ENCODE data around the gene TERT. TPM values are rescaled to one million over a fixed set of nuclear protein-coding genes. Genes with fewer than 3 reads are reported as not detected.
"Not testable (repeated sequence)": the region's sequence is repeated elsewhere in the genome, so short reads cannot be mapped to it uniquely, and the experiment has no call there.

TERT gene
- total RNA-seq, 4 donors from 2014 or later = not detected

DNA sequence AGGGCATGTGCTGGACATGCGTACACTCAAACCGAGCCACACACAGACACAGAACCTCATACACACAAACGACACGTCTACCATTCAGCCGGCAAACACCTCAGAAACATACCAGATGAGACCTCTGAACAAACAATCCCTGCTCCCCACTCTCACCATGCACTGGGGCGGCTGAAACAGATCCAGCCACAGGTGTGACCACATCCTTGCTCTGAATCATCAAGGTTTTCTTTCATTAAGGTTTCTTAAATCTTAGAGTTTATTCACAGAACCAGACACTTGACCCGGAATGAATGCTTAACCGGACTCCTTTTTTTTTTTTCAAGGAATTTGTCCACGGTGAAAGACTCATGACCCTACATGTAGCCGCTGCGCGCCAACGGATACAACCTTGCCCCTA is 26.2 kb downstream of the TERT start:
- Histone ChIP-seq H3K27me3 (no peaks in the 10 kb centered on the region), H3K27ac (no peak overlapping the region), H3K9me3 (no peaks in the 10 kb centered on the region), H3K4me3 (no peak overlapping the region), H3K4me1 (no peaks in the 10 kb centered on the region), H3K36me3 (no peaks in the 10 kb centered on the region)
- DNase-seq (ENCODE audit: low spot score in 2 of 2) = no peak
- TF ChIP-seq POLR2AphosphoS5 (IDR thresholded peaks at IDR 0.05) (no peak), CTCF (IDR thresholded peaks at IDR 0.05) (no peak), POLR2A (IDR thresholded peaks at IDR 0.05) (no peak), EP300 (IDR thresholded peaks at IDR 0.05) (no peak)
- WGBS = 89% methylated on average over 13 of the region's 13 CpGs

- Histone ChIP-seq H3K9me3 (no peaks in the 10 kb centered on the region), H3K27ac (no peak overlapping the region), H3K4me3 (no peak overlapping the region), H3K4me1 (no peaks in the 10 kb centered on the region), H3K27me3 (no peaks in the 10 kb centered on the region), H3K36me3 (no peaks in the 10 kb centered on the region)
- TF ChIP-seq POLR2AphosphoS5 (IDR thresholded peaks at IDR 0.05) (no peak), CTCF (IDR thresholded peaks at IDR 0.05) (no peak), EP300 (IDR thresholded peaks at IDR 0.05) (no peak), POLR2A (IDR thresholded peaks at IDR 0.05) (no peak)
- no peak for DNase-seq (ENCODE audit: low spot score in 2 of 2)
- WGBS = 97% methylated on average over 3 of the region's 13 CpGs
Measured at GRCh38 chr5:1268056-1268455, 26.8 kb downstream of the TERT start.

GRCh38 chr5:1267464-1267863 is 27.4 kb downstream of the TERT start:
- not testable (repeated sequence) for DNase-seq (ENCODE audit: low spot score in 2 of 2); H3K4me1 ChIP-seq
- WGBS = 95% methylated on average over 5 of the region's 5 CpGs

DNA sequence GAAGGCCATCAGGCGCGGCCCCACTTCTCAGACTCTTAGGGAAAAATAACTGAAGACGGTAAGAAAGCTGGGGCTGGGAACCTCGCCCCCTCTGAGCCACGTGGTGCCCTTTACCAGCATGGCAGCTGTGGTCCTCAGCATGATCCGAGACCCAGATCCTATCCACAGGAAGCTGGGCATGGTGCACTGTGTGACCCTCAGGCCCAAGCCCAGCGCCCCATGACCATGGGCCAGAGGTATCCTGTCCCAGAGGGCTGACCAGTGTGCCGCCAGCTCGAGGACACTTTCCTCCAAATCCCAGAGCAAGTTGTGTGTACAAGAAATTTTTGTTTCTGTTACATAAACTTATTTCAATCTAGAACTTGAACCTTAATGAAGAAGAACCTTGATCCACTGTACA is 28.1 kb downstream of the TERT start:
- WGBS = 86% methylated on average over 8 of the region's 9 CpGs
- DNase-seq (ENCODE audit: low spot score in 2 of 2) = no peak

More at GRCh38 chr5:1267464-1267863, 27.4 kb downstream of the TERT start:
- H3K27me3 ChIP-seq, H3K36me3 ChIP-seq, H3K9me3 ChIP-seq, H3K27ac ChIP-seq, H3K4me3 ChIP-seq: not testable (repeated sequence)

DNA sequence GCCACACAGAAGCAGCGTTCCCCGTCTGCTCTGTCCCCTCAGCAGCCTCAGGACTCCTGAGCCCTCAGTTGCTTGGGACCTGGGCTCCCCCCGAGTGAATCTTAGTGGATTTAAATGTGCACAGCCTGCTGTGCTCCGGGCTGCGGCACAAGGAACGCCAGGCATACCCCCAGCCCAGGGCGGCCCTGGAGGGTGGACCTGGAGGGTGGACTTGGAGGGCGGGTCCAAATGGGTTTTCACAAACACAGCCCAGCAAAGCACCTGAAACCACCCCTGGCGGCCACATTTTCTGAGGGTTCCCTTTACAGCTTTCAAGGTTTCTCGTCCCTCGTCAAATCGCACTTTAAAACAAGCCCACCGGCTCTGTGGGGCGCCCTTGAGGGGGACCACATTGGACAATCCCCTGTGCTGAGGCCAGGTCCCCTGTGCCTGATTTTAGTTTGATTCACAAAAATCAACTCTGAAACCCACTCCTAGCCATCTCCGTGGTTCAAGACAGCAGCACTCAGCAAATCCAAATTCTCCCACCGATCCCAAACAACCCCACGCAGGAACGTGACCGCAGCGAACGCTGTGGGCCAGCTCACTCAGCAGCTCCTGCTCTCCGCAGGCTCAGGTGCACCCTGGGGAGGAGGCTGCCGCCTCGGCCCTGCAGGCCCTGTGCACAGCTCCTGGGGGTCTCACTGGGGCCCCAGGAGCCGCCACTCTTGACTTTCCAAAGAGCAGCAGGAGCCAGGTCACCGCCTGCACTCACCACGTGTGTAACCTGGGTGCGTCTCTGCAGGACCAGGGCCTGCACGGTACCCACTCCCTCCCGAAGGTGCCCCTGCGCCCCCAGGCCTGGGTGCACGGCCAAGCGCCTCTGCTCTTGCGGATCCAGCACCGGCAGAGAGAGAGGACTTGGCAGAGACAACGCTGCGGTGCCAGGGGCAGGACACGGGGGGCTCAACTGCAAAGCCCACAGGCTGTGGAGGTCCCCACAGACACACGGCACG is 29.1 kb downstream of the TERT start:
- Histone ChIP-seq H3K4me3 (no peak overlapping the region), H3K9me3 (peaks cover 10% of the 10 kb centered on the region), H3K4me1 (no peaks in the 10 kb centered on the region), H3K36me3 (no peaks in the 10 kb centered on the region), H3K27me3 (no peaks in the 10 kb centered on the region), H3K27ac (no peak overlapping the region)
- TF ChIP-seq POLR2A (IDR thresholded peaks at IDR 0.05) (no peak), EP300 (IDR thresholded peaks at IDR 0.05) (no peak), CTCF (IDR thresholded peaks at IDR 0.05) (no peak), POLR2AphosphoS5 (IDR thresholded peaks at IDR 0.05) (no peak)
- DNase-seq (ENCODE audit: low spot score in 2 of 2) = no peak
- WGBS = 86% methylated on average over 25 of the region's 40 CpGs

More for the DNA sequence above, 28.1 kb downstream of the TERT start:
- Histone ChIP-seq H3K9me3 (peaks cover 10% of the 10 kb centered on the region), H3K4me1 (no peaks in the 10 kb centered on the region), H3K27me3 (no peaks in the 10 kb centered on the region), H3K36me3 (no peaks in the 10 kb centered on the region), H3K4me3 (no peak overlapping the region), H3K27ac (no peak overlapping the region)
- TF ChIP-seq POLR2A (IDR thresholded peaks at IDR 0.05) = no peak

- TF ChIP-seq POLR2A (IDR thresholded peaks at IDR 0.05) = no peak
- TF ChIP-seq CTCF (IDR thresholded peaks at IDR 0.05) = no peak
- no peak for TF ChIP-seq EP300 (IDR thresholded peaks at IDR 0.05)
- TF ChIP-seq POLR2AphosphoS5 (IDR thresholded peaks at IDR 0.05) = no peak
- no peak for DNase-seq (ENCODE audit: low spot score in 2 of 2)
- Histone ChIP-seq H3K27ac (no peak overlapping the region), H3K36me3 (no peaks in the 10 kb centered on the region), H3K27me3 (no peaks in the 10 kb centered on the region), H3K4me3 (no peak overlapping the region), H3K9me3 (peaks cover 10% of the 10 kb centered on the region), H3K4me1 (no peaks in the 10 kb centered on the region)
- 80% methylated on average over 9 of the region's 15 CpGs for WGBS
Measured at GRCh38 chr5:1265026-1265425, 29.8 kb downstream of the TERT start.
